ENCODE results near the gene CDC42EP5.

Gene CDC42EP5

GRCh38 chr19:54436031-54436523, 37.0 kb downstream of the CDC42EP5 start:
- H3K4me1 Mint-ChIP-seq = peaks cover 22% of the 10 kb centered on the region
- DNase-seq (ENCODE audit: low spot score in 2 of 2) (no peak), ATAC-seq (ENCODE audit: low read depth) (no peak)
- H3K36me3 Mint-ChIP-seq = peaks cover 5% of the 10 kb centered on the region
- H3K4me3 Mint-ChIP-seq = no peak overlapping the region
- H3K9me3 Mint-ChIP-seq = no peaks in the 10 kb centered on the region
- H3K27me3 Mint-ChIP-seq = peaks cover 4% of the 10 kb centered on the region
- no peak overlapping the region for H3K27ac Mint-ChIP-seq

DNA sequence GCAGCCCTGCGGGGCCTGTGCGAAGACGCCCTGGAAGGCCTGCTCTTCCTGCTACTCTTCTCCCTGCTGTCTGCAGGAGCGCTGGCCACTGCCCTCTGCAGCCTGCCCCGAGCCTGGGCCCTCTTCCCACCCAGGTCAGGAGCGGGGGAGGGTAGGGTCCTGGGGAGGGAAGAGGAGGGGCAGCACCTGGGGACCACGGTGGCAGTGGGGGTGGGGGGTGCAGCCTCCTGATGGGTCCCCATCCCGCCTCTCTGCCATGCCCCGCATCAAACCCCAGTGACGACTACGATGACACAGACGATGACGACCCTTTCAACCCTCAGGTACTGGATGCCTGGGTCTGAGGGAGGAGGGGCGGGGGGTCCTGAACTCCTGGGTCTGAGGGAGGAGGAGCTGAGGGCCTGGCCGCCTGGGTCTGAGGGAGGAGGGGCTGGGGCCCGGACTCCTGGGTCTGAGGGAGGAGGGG, 37.5 kb downstream of the CDC42EP5 start:
- H3K4me3 Mint-ChIP-seq = no peak overlapping the region
- DNase-seq (ENCODE audit: low spot score in 2 of 2) (no peak), ATAC-seq (ENCODE audit: low read depth) (no peak)
- peaks cover 5% of the 10 kb centered on the region for H3K27me3 Mint-ChIP-seq
- no peaks in the 10 kb centered on the region for H3K9me3 Mint-ChIP-seq
- no peak overlapping the region for H3K27ac Mint-ChIP-seq
- H3K4me1 Mint-ChIP-seq = peaks cover 23% of the 10 kb centered on the region
- H3K36me3 Mint-ChIP-seq = peaks cover 5% of the 10 kb centered on the region

GRCh38 chr19:54434873-54435214, 38.3 kb downstream of the CDC42EP5 start:
- Mint-ChIP-seq H3K4me3 (peak overlapping the region; percentile 22), H3K36me3 (peaks cover 3% of the 10 kb centered on the region), H3K27ac (no peak overlapping the region), H3K27me3 (peaks cover 5% of the 10 kb centered on the region), H3K4me1 (peaks cover 24% of the 10 kb centered on the region), H3K9me3 (no peaks in the 10 kb centered on the region)
- ATAC-seq (ENCODE audit: low read depth) (no peak), DNase-seq (ENCODE audit: low spot score in 2 of 2) (no peak)

GRCh38 chr19:54434112-54434872, 38.8 kb downstream of the CDC42EP5 start:
- peaks cover 3% of the 10 kb centered on the region for H3K36me3 Mint-ChIP-seq
- peaks cover 6% of the 10 kb centered on the region for H3K27me3 Mint-ChIP-seq
- H3K4me3 Mint-ChIP-seq = no peak overlapping the region
- DNase-seq (ENCODE audit: low spot score in 2 of 2) (no peak), ATAC-seq (ENCODE audit: low read depth) (no peak)
- no peak overlapping the region for H3K27ac Mint-ChIP-seq
- H3K4me1 Mint-ChIP-seq = peaks cover 24% of the 10 kb centered on the region
- no peaks in the 10 kb centered on the region for H3K9me3 Mint-ChIP-seq

- Mint-ChIP-seq H3K4me3 (no peak overlapping the region), H3K27ac (no peak overlapping the region), H3K9me3 (no peaks in the 10 kb centered on the region), H3K27me3 (peaks cover 11% of the 10 kb centered on the region), H3K36me3 (peaks cover 3% of the 10 kb centered on the region), H3K4me1 (peaks cover 24% of the 10 kb centered on the region)
- no peak for ATAC-seq (ENCODE audit: low read depth)
- DNase-seq (ENCODE audit: low spot score in 2 of 2) = no peak
Measured at GRCh38 chr19:54433697-54434096, 39.4 kb downstream of the CDC42EP5 start.

DNA sequence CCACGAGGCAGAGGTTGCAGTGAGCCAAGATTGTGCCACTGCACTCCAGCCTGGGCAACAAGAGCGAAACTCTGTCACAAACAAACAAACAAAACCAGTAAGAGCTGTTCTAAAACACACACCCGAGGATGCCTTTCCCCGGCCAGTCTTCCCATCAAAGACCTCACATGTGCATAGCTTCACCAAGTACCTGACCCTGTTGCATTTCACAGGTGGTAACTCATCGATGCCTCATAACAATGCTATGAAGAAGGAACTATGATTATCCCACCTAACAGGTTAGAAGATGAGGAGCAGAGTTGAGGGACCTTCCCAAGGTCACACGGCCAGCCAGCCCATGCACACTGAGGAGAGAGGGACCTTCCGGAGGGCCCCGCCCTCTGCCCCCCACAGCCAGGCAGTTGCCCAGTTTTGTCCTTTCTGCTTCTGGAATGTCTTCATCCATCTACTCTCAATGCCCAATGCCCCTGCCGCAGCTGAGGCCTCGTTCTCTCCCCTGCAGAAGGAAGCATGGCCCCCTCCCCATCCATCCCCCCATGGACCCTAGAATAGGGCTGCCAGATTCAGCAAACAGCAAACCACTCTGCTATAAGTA, 40.9 kb downstream of the CDC42EP5 start:
- peaks cover 23% of the 10 kb centered on the region for H3K4me1 Mint-ChIP-seq
- H3K27ac Mint-ChIP-seq = no peak overlapping the region
- H3K9me3 Mint-ChIP-seq = no peaks in the 10 kb centered on the region
- H3K27me3 Mint-ChIP-seq = peaks cover 14% of the 10 kb centered on the region
- ATAC-seq (ENCODE audit: low read depth) (no peak), DNase-seq (ENCODE audit: low spot score in 2 of 2) (no peak)
- H3K4me3 Mint-ChIP-seq = no peak overlapping the region
- H3K36me3 Mint-ChIP-seq = peaks cover 3% of the 10 kb centered on the region

DNA sequence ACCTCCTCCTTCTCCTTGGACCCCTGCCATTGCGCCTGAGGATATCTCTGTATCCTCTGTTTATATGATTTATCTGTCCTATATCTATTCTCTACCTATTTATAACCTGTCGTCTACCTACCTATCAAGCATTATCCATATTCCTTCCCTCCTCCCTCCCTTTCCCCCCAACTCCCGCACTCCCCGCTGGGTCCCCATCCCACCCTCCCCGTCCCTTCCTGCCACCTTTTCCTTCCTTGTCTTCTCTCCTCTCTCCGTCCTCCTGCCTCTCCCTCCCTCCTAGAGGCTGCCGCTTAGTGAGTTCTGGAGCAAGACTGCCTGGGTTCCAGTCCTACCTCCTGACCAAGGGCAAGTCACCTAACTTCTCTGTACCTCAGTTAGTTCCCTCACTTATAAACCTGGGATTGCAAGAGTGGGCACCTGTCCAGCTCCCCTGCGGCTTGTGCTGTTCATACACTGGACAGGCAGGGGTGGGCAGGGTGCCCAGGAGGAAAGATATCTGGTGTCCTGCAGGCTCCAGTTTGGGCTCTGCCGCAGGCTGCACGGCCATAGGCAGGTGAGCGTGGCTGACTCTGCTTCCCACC, 41.7 kb downstream of the CDC42EP5 start:
- peaks cover 20% of the 10 kb centered on the region for H3K4me1 Mint-ChIP-seq
- no peak overlapping the region for H3K27ac Mint-ChIP-seq
- H3K27me3 Mint-ChIP-seq = peaks cover 19% of the 10 kb centered on the region
- H3K36me3 Mint-ChIP-seq = no peaks in the 10 kb centered on the region
- ATAC-seq (ENCODE audit: low read depth) = no peak
- DNase-seq (ENCODE audit: low spot score in 2 of 2) = no peak
- no peaks in the 10 kb centered on the region for H3K9me3 Mint-ChIP-seq
- H3K4me3 Mint-ChIP-seq = peak overlapping the region; percentile 69

DNA sequence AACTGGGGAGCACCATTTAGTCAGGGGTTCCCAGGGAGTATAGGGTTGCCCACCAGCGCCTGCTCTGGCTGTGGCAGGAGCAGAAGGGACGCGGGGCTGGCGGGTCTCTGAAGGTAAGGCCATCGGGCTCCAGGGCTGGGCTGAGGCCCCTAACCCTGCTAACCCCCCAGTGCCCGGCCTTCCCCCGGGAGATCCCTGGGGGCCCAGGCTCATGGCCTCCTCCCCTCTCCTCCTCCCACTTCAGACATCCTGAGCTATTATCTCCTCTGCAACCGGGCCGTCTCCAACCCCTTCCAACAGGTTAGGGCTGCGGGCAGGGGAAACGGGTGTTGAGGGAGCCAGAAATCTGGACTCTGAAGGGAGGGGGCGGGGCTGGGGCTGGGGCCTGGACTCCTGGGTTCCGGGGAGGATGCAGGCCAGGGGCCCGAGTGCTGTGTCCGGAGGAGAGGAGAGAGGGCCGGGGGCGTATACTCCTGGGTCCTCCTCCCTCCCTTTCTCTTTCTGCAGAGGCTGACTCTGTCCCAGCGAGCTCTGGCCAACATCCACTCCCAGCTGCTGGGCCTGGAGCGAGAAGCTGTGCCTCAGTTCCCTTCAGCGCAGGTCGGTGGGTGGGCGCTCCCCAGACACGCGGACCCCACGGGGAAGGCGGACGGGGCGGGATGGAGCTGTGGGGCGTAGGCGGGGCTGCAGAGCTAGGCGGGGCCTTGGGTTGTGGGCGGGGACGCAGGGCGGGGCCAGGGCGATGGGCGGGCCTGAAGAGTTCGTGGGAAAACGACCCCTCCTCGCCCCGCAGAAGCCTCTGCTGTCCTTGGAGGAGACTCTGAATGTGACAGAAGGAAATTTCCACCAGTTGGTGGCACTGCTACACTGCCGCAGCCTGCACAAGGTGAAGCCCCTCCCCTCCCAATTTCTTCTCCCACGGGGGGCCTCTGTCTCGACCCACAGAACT, 42.5 kb downstream of the CDC42EP5 start:
- H3K4me3 Mint-ChIP-seq = peak overlapping the region; percentile 69
- no peak overlapping the region for H3K27ac Mint-ChIP-seq
- no peaks in the 10 kb centered on the region for H3K36me3 Mint-ChIP-seq
- peaks cover 18% of the 10 kb centered on the region for H3K4me1 Mint-ChIP-seq
- DNase-seq (ENCODE audit: low spot score in 2 of 2) = no peak
- peak; percentile 81 for ATAC-seq (ENCODE audit: low read depth)
- peaks cover 26% of the 10 kb centered on the region for H3K27me3 Mint-ChIP-seq
- H3K9me3 Mint-ChIP-seq = no peaks in the 10 kb centered on the region

DNA sequence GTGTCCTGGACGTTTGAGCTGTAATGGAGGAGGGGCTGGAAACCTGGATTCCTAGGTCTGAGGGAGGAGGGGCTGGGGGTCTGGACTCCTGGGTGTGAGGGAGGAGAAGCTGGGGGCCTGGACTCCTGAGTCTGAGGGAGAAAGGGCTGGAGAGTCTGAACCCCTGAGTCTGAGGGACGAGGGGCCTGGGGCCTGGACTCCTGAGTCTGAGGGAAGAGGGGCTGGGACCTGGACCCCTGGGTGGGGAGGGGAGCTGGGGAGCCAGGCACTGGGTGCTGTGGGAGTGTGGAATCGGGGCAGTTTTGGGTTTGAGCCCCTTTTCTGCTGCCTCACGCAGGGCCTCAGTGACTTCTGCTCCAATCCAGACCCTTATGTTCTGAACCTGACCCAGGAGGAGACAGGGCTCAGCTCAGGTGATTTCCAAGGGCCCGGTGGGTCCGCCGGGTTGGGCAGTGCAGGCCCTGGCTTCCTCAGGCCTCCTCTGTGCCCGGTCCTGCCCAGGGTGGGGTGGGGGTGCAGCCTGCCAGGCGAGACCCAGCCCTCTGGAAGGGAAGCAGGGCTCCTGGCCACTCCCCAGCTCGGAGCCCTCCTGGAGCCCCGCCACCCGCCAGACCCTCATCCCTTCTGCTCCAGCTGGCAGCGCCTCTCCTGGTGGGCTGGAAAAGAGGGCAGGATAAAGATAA, 43.4 kb downstream of the CDC42EP5 start:
- H3K27me3 Mint-ChIP-seq = peaks cover 26% of the 10 kb centered on the region

GRCh38 chr19:54429176-54429495, 44.0 kb downstream of the CDC42EP5 start:
- Mint-ChIP-seq H3K4me3 (no peak overlapping the region), H3K27ac (no peak overlapping the region)

More for the DNA sequence above, 43.4 kb downstream of the CDC42EP5 start:
- Mint-ChIP-seq H3K27ac (no peak overlapping the region), H3K36me3 (no peaks in the 10 kb centered on the region), H3K4me3 (no peak overlapping the region), H3K4me1 (peaks cover 15% of the 10 kb centered on the region), H3K9me3 (no peaks in the 10 kb centered on the region)
- ATAC-seq (ENCODE audit: low read depth) (no peak), DNase-seq (ENCODE audit: low spot score in 2 of 2) (no peak)

GRCh38 chr19:54428323-54429175, 44.5 kb downstream of the CDC42EP5 start:
- Mint-ChIP-seq H3K4me3 (no peak overlapping the region), H3K27ac (no peak overlapping the region), H3K4me1 (peaks cover 6% of the 10 kb centered on the region)

More at GRCh38 chr19:54429176-54429495, 44.0 kb downstream of the CDC42EP5 start:
- Mint-ChIP-seq H3K9me3 (no peaks in the 10 kb centered on the region), H3K4me1 (peaks cover 9% of the 10 kb centered on the region), H3K27me3 (peaks cover 26% of the 10 kb centered on the region), H3K36me3 (no peaks in the 10 kb centered on the region)
- ATAC-seq (ENCODE audit: low read depth) (no peak), DNase-seq (ENCODE audit: low spot score in 2 of 2) (no peak)

DNA sequence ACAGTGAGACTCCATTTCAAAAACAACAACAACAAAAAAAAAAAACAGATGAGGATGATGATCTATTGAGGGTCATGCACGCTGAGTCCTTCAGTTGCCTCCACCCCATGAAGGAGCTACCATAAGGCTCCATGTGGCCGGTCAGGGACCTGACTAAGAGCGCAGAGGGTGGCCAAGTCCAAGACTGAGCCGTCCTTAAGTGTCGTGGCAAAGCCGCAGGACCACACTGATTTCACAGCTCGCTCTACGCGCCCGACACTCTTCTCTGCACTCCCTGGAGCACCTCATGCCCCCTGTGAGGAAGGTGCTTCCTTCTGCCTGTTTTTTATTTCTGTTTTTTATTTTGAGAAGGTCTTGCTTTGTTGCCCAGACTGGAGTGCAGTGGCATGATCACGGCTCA, 45.5 kb downstream of the CDC42EP5 start:
- no peak for DNase-seq (ENCODE audit: low spot score in 2 of 2)
- no peak overlapping the region for H3K4me3 Mint-ChIP-seq
- H3K27ac Mint-ChIP-seq = no peak overlapping the region
- H3K4me1 Mint-ChIP-seq = peaks cover 6% of the 10 kb centered on the region
- peaks cover 33% of the 10 kb centered on the region for H3K27me3 Mint-ChIP-seq
- ATAC-seq (ENCODE audit: low read depth) = no peak
- no peaks in the 10 kb centered on the region for H3K9me3 Mint-ChIP-seq
- peaks cover 2% of the 10 kb centered on the region for H3K36me3 Mint-ChIP-seq

More at GRCh38 chr19:54428323-54429175, 44.5 kb downstream of the CDC42EP5 start:
- H3K36me3 Mint-ChIP-seq = no peaks in the 10 kb centered on the region
- no peaks in the 10 kb centered on the region for H3K9me3 Mint-ChIP-seq
- ATAC-seq (ENCODE audit: low read depth) (no peak), DNase-seq (ENCODE audit: low spot score in 2 of 2) (no peak)
- peaks cover 29% of the 10 kb centered on the region for H3K27me3 Mint-ChIP-seq

All from memory B cell (primary cell).